GM23248 (cell line): ENCODE data around the gene DYNLRB1.

Source experiments
- EZH2 ChIP-seq: fragments of 200-600 bp; sonication (generic); IDR thresholded peaks from 2 replicates; pipeline ENCODE4 v1.6.1; 2018; ENCODE audit warnings: antibody characterized with exemption, mild to moderate bottlenecking; ENCODE audit not compliant: insufficient read depth, poor library complexity, severe bottlenecking
- EZH2phosphoT487 ChIP-seq: fragments of 200-600 bp; sonication (generic); IDR thresholded peaks from 2 replicates; pipeline ENCODE4 v1.6.1; 2018; ENCODE audit warnings: antibody characterized with exemption, moderate library complexity, mild to moderate bottlenecking, low read depth; ENCODE audit not compliant: insufficient read depth

GRCh38 chr20:34575756-34576155 is 59.5 kb downstream of the DYNLRB1 start:
- TF ChIP-seq EZH2 (no peak), EZH2phosphoT487 (no peak)
